COLO829 (cell line): ENCODE results near the gene SPRED2.

Source experiments
- DNase-seq: peaks from one replicate; pipeline ENCODE4 v3.0.0; 2012; ENCODE audit warnings: low spot score

SPRED2 gene

DNA sequence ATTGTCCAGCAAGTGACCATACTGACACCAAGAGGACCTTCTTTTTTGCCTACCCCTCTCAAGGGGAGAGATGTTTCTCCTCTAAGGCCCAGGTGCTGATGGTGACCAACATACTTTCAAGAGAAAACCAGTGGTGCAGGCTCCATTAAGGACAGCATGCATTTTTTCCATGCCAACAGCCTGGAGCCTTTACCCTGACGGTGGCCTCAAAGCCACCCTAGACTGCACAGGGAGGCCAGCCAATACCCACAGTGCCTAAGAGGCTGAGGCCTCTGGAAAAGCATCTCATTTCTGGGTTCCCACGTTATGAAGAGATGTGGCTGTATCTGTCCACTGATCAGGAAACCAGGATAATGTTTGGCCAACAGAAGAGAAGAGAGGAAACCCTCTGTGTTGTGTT, 19.3 kb downstream of the SPRED2 start:
- no peak for DNase-seq

DNA sequence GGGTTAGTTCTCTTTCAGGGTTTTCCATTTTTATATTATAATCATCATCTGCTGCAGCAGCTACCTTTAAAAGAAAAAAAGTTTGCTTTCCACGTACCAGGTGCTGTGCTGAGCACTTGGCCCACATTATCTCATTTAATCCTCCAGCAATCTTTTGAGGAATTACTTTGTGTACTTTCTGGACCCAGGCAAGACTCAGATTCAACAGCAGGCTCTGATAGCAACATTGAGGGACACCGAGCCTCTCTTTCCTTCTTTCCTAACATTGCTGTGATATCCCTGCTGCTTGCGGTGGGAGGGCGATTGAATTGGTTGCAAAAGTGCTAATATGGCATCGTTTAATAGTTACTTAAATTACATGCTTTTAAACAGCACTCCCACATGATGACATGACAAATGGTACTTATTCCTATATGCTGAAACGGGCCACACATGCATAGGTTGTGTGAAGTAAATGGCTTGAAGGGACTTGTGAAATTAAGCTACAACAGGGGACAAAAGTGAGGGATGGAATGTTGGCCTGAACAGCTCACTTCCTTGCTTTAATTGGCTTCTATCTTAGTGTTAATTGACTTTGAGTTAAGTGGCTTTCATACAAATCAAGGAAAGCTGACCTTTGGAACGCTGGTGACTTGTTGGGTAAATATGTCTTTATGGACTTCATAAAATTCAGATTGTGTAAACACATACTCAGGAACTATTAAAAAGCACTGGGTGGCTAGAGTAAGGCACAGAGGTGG, 21.2 kb downstream of the SPRED2 start:
- no peak for DNase-seq

DNA sequence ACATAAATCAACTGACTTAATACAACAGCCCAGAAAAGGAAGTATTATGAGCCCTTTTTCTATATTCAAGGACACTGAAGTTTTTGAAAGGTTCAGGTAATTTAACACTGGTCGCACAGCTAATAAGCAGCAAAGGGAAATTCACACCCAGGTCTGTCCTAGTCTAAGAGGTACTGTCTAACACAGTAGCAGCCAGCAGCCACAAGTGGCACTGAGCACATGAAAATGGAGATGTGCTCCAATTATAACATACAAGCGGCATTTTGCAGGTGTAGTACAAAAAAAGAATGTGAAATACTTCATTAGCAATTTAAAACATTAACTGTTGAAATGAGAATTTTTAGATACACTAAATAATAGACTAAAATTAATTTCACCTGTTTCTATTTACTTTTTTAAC, 23.4 kb downstream of the SPRED2 start:
- no peak for DNase-seq

DNA sequence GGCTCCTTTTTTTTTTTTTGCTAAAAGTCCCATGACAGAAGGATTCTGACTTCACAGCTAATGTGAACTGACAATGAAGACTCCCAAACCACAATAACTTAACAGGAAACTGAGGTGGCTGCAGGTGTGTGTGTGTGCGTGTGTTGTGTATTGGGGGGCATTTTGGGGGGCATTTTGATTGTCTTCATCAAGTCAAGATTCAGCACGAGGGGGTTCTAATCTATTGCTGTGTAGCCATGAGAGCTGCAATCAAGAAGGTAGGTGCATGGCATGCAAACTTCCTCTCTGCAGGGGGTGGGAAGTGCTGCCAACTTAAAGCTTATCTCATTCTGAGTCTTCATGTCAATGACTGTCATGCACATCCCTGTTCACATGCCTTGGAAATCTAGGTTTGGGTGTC, 25.2 kb downstream of the SPRED2 start:
- DNase-seq, result no peak

DNA sequence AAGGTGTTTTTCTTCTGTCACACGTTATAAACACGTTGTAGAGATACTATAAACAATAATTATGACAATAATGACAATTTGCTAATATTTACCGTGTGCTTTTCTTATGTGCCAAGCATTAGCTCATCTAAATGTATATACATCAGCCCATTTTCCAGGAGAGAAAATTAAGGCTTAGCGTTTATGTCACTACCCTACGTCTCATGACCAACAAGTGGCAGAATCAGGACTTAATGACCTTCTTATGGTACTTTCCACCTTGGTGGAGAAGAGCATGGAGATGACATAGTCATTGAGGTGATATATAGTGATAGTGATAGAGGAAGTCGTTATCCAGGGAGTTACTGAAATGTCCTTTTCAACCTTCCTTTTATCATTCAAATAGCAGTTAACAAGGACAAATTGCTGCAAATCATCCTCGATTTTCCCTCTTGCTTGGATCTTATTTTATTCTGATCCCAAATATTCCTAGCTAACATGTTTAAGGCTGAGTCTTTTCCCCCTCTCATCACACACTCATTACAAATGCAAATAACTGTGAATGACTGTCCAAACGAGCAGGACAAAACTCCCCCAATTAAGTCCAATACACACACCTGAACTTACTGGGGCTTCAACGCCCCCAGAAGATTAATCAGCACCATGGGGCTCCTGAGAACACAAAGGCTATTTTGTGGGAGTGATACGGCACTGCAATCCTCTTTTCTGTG, 27.3 kb downstream of the SPRED2 start:
- DNase-seq, result no peak

DNA sequence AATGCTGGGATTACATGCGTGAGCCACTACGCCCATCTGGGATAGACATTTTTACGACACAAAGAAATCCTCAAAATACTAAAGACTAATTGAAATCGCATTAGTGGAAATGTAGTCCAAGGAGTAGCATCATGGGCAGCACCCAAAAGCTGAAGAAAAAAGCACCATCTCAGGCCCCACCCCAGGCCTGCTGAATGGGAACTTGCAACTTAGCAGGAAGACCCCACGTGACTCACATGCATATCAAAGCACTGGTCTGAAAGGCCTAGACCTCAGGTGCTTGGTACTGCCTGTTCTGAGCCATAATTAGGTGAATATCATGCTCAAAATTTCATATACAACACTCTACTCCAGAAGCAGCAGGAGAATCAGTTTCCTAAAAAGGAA, 28.9 kb downstream of the SPRED2 start:
- no peak for DNase-seq

DNA sequence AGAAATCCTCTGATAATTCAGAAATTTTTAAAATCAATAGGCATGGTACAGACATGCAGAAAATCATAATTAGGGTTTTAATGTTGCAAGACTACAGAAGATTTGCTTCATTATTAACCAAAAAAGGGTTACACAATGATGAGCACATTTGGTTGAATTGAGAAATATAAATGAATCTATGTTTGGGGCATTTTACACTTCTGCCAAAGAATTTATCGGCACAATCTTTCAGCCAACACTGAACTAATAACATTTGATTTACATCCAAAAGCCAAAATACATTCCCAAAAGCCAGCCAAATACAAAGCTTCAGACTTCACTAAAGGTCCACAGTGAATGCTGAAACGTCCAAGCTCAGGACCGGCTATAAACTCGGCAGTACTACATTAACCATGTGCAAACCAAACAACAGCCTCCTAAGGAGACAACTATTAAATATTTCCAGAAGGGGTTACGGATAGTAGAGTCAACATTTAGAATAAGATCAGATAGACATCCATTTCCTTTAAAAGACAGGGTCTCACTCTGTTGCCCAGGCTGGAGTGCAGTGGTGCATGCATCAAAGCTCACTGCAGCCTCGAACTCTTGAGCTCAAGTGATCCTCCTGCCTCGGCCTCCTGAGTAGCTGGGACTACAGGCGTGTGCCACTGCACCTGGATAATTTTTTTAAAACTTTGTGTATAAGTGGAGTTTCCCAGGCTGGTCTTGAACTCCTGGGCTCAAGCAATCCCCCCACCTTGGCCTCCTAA, 29.4 kb downstream of the SPRED2 start:
- DNase-seq, result no peak

DNA sequence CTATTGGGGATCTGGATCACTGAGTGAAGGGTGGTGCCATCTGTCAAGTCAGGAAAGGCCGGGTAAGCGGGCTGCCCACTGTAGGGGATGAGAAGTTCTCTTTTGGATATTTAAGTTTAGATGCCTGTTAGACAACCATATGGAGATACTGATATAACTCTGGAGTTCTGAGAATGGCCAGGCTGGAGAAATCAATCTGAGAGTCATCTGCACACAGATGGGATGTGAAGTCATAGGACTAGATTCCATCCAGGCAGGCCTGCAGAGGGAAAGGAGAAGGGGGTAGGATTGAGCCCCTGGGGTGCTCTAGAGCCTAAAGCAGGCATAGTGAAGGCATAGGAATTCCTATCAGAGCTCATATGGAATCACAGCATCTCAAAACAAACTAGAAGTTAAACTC, 30.1 kb downstream of the SPRED2 start:
- DNase-seq, result no peak

DNA sequence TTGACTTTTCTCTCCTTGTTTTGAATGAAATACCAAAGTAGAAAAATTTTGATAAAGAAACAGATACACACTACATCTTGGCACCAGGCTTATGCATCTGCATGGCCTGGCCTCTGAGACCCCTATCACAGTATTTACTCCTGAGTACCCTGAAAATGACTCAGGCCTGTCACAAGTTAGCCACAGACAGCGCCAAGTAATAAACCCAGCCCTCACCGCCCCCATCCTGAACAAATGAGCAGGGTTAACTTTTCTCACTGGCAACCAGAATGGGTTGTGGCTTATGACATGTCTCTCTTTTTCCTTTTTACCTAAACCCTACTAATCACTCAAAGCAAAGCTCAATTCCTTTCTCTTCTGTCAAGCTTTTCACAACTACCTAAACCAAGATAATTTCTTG, 35.3 kb downstream of the SPRED2 start:
- no peak for DNase-seq

DNA sequence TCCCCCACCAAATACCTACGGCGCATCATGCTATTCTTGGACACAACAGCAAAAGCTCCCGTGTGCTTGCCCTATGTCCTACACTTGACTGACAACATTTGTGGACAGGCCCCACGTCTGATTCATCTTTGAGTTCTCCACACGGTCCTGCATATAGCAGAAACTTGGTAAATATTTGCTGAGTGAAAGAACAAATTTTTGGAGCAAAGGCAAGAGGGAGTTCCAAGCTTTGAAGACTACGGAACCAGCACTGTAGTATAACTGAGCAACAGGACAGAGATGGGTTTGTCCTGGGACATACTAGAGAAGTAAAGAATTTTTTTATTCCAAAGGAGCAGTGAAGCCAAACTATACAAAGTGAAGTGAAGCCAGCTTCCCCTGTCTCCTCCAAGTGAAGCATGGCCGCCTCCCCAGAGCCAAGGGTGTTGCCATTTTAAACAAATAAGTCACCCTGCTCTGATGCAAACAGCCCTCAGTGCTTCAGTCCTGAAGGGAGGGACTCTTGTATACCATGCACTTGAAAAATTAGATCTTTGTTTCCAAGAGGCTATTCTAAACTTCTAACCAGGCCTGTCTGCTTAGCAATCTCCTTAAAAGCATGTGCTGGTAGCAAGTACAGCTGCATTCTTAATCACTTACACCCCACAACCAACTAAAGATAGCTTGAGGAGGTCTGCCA, 35.9 kb downstream of the SPRED2 start:
- no peak for DNase-seq

DNA sequence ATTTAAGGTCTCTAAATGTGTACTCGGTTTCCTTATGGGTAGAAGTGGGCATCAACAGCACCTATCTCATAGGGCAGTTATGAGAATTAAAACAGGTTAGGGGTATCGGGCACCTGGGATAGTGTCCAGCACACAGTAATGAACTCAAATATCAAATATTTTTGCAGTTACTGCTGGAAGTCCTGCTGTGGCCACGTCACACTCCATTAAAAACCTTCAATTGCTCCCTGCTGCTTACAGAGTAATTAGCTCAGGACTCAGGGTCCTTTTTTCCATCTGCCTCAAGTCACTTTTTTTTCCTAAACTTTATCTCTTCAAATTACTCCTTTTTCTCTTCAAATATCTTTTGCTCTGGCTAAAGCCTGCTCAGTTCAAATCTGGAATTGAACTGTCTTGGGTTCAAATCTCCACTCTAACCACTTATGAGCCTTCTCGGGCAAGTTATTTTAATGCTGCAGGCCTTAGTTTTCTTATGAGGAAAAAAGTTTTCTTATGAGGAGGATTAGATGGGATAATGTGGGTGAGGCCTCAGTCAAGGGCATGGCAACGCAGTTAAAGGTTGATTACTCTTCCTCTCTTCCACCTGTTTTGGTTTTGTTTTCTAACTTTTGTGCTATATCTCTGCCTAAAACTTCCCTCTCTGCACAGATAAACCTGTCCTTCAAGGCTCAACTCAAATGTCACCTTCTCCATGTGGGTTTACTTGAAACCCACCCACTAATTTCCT, 36.6 kb downstream of the SPRED2 start:
- no peak for DNase-seq

DNA sequence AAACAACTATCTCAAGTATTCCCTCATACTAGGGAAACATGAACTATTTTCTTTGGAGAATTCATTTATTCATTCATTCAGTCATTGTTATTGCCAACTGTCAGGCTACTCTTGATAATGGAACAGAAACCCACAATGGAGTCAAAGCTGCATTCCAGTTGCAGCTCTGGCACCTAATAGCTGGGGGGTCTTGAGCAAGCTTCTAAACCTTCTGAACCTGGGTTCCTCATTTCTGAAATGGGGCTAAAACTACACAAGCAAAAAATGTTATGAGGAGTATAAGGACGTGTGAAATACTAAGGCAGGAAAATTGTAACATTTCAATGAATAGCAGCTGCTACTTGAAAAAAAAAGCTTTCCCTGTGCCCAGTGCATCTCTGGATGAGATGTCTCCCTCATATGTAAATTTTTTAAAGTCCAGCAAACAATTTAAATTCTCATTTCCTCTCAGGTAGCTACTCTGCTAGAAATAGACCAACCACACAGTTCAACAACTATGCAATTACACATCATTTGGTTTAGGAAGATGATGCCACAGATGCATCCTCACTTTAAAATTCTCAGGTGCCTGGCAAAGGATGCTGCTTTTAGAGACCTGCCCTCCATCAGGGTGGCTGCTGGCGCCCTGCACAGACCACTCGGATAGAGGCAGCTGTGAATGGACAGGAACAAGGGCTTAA, 38.5 kb downstream of the SPRED2 start:
- DNase-seq, result no peak

DNA sequence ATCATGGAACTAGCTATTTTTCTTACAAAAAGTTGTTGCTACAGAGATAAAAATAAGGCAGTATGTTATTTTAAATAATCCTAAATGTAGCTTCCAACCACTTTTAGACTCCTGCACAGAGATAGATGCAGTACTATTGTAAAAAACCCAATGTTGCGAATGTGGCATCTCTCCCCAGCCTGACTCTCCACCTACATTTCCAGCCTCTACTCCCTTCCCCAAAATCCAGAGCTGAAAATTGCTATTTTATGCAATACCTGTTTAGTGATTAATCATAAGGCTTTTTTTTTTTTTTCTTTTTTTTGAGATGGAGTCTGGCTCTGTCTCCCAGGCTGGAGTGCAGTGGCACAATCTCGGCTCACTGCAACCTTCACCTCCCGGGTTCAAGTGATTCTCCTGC, 39.4 kb downstream of the SPRED2 start:
- DNase-seq, result no peak

DNA sequence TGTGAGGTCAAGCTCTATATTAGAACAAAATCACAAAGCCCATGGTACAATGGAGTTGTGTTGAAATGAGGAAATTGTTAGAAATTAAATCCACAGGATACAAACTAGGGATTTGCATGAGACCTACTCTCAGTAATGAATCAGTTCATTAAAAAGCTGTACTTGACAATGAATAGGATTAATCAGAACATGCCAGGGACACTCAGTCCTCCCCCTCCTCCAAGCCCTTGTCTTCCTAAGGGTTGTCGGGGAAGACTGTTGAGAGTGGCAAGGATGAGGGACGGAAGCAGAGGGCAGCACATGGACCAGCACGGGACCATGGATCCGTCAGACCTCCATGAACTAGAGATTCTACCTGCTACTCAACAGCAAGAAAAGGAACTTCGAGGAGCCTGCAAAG, 39.8 kb downstream of the SPRED2 start:
- DNase-seq, result peak; percentile 10

DNA sequence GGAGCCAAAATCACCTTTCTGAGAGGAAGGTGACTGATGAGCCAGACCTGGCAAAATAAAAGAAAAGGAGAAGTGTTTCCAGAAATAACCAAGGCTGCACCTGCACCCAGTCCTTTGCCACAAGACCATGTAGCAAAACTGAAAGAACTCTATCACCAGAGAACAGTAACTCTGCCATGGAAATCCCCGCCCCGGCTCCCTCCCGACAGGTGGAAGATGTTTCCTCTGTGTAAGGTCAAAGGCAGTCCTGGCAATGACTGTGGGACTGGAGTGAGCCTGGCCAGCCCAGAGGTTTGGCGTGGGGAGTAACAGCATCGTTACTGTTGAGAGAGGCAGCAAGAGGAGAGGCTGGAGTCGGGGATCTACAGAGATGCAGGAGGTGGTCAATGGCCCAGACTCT, 42.3 kb downstream of the SPRED2 start:
- DNase-seq, result no peak

DNA sequence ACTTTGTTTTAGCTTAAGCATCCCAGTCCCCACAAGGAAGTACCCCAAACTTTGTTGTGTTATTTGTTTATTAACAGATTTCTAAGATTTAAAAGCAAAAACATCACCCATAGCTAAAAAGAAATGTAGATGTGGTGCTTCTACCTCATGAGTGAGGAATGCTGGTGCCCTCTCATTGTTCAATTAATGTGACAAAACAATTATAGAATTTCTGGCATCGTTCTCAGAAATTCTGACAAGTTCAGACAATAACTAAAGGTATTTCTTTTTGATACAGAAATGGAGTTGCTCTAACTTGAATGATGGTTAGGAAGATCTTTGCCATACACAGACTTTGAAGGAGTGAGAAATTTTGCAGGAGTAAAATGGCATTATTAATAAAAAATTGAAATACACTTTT, 42.9 kb downstream of the SPRED2 start:
- no peak for DNase-seq

DNA sequence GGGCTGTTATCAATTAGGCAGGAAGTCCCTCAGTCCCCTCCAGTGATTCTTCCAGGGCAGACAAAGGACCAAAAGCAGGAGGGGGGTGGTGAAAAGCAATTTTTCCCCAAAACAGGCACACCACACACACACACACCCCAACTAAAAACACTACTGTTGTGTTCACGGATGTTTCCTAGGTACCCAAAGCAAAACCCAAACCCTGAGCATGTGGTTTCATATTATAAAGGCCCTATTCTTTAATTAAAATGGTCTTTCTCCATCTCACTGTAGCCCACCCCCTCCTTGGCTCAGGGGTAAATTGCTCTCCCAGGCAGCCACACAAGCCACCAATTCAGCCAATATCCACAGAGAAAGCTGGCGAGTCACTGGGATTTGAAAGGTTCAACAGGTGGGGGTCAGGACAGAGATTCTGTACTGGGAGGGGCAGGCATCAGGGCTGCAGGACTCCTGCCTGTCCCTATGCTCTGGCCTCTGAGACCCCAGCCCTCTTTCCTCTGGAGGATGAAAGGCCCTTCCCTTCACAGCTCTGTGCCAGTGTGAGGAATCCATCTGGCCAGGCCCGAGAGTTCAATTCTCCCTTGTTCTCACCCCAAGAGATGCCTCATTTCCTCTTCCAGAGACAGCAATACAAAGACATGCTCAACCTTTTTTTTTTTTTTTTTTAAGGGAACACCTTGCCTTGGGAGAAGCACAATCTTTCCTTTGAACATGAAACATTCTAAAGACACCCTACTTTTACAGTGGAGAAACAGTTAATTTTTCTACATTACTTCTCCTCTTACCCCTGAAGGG, 43.6 kb downstream of the SPRED2 start:
- DNase-seq, result peak; percentile 64

DNA sequence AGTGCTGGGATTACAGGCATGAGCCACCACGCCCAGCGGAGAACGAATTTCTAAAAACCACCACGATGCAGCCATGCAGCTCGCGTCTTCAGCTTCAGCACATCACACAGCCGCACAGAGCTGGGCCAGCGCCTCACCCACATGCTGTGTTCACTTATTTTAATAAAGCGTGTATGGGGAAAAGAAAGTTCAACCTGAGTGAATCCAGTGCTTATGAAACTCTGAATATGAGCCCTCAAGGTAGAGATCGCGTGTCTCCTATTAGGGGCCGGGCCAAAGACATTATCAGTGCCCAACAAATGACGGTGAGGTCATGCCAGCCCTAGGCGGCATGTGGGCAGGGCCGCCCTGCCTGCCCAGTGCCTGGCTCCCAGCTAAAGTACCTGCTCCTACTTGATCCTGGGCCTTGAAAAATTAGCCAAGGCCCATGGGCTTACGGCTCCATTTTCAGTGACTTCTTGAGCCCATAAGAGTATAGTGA, 44.3 kb downstream of the SPRED2 start:
- DNase-seq, result peak; percentile 21

DNA sequence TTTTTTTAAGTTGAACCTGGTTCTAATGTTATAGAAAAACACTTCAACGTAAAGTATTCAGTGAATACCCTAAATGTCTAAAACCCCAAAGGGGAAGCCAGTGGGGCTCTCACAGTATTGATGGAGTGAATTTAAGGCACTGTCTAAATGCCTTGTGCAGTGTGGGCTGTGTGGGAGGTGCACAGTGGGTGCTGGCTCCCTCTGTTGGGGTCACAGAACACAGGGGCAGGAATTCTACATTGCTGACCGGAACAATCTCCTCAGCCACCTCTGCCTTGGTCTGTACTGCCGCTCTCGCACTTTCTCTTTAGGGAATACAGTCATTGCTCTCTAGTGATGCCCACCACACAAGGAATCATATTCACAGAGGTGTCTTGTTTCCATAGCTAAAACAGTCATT, 45.4 kb downstream of the SPRED2 start:
- no peak for DNase-seq

DNA sequence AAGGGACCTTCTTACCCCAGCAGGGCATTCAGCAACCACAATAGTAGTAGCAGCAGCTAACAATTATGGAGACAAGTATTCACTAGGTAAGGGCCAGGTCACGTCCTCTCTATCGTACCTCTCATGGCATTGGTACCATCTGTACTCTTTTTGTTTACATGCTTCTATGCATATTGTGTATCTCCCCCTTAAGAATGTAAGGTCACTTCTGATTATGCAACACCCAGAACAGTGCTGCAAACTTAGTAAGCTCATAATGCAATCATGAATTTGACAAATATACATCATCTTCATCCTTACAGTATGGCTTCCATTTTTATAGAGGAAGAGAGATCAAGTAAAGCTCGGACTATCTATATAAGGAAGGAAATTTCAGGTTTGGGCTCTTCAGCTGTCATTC, 46.1 kb downstream of the SPRED2 start:
- no peak for DNase-seq
